IPS-NIHi7 (cell line): ENCODE data around the gene RANBP9.
A peak's percentile ranks its signal among the peaks of the same experiment; 100 is the strongest.

ENCODE experiments used
- DNase-seq: peaks from one replicate; pipeline ENCODE4 v3.0.0; 2012; ENCODE audit warnings: mixed read lengths; ENCODE audit errors: extremely low spot score

The RANBP9 gene

GRCh38 chr6:13711733-13712598 lies at the start of gene RANBP9:
RANBP9 (minus strand) TSS chr6:13711835; CDS start chr6:13711505, 330 bp downstream.
- DNase-seq = peak; percentile 92

- no peak for DNase-seq
Measured at GRCh38 chr6:13760307-13761304, 49.0 kb upstream of the RANBP9 start.

DNA sequence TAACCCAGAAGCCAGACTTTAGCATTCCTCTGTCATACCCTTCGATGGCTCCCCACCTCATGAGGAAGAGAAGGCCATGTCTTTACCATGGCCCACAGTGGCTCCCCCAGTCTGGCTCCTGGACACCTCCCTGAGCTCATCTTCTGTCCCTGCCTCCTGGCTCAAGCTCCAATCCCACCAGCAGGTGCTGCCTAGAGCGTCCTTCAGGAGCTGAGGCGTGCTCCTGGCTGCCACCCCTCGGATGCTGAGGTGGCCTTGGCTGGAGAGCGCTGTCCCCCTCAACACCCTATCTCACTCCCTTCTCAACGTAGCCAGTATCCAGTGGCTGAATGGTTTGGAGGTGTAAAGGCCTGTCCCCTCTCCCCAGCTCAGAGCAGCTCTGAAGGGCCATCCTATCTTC lies 47.4 kb upstream of the RANBP9 start:
- DNase-seq = no peak

- no peak for DNase-seq
Measured at GRCh38 chr6:13754644-13755043, 43.0 kb upstream of the RANBP9 start.

DNA sequence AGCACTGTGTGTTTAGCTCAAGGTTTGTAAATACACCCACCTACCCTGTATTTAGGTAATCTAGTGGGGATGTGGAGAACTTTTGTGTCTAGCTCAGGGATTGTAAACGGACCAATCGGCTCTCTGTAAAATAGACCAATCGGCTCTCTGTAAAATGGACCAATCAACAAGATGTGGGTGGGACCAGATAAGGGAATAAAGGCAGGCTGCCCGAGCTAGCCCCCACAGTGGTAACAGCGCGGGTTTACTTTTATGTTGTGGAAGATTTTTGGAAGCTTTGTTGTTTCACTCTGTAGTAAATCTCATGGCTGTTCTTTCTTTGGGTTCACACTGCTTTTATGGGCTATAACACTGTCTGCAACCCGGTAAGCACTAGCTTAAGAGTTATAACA lies 32.1 kb upstream of the RANBP9 start:
- DNase-seq = no peak

DNA sequence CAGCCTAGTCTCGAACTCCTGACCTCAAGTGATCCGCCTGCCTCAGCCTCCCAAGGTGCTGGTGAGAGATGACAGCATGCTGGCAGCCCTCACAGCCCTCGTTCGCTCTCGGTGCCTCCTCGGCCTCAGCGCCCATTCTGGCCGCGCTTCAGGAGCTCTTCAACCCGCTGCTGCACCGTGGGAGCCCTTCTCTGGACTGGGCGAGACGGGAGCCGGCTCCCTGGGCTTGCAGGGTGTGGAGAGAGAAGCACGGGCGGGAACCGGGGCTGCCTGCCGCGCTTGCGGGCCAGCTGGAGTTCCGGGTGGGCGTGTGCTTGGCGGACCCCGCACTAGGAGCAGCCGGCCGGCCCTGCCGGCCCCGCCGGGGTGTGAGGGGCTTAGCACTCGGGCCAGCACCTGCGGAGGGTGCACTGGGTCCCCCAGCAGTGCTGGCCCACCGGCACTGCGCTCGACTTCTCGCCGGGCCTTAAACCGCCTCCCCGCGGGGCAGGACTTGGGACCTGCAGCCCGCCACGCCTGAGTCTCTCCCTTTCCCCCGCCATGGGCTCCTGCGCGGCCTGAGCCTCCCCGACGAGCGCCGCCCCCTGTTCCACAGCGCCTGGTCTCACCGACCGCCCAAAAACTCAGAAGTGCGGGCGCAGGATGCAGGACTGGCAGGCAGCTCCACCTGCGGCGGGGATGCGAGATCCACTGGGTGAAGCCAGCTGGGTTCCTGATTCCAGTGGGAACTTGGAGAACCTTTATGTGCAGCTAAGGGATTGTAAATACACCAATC lies 31.5 kb upstream of the RANBP9 start:
- DNase-seq = no peak

DNA sequence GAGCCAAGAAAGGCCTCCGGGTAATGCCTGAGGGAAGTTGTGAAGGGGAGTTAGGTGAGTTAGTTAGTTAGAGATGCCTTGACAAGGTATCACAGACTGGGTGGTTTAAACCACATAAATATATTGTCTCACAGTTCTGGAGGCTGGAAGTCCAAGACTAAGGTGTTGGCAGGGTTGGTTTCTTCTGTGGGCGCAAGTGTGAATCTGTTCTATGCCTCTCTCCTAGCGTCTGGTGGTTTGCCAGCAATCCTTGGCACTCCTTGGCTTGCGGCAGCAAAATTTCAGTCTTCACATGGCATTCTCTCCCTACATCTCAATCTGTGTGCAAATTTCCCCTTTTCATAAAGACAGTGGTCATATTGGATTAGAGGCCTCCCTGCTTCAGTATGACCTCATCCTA lies 29.7 kb upstream of the RANBP9 start:
- DNase-seq = no peak

DNA sequence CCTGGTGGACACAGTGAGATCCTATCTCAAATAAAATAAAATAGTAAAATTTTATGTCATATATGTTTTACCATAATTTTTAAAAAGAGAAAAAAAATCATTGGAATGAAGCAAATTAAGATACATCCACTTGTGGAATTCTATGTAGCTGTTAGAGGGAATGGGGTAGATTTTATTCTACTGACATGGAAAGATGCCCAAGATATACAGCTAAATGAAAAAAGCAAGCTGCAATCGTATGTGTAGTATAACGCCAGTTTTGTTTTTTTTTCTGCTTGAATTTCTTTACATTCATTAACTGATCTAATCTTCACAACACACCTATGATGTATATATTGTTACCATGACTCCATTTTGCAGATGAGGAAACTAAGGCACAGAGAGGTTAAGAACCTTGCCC lies 23.4 kb upstream of the RANBP9 start:
- no peak for DNase-seq

GRCh38 chr6:13733178-13733887 lies 21.7 kb upstream of the RANBP9 start:
- no peak for DNase-seq

- no peak for DNase-seq
Measured at GRCh38 chr6:13730704-13731103, 19.1 kb upstream of the RANBP9 start.

GRCh38 chr6:13729891-13730290 lies 18.3 kb upstream of the RANBP9 start:
- DNase-seq = no peak

GRCh38 chr6:13725570-13725969 lies 13.9 kb upstream of the RANBP9 start:
- DNase-seq = no peak

DNA sequence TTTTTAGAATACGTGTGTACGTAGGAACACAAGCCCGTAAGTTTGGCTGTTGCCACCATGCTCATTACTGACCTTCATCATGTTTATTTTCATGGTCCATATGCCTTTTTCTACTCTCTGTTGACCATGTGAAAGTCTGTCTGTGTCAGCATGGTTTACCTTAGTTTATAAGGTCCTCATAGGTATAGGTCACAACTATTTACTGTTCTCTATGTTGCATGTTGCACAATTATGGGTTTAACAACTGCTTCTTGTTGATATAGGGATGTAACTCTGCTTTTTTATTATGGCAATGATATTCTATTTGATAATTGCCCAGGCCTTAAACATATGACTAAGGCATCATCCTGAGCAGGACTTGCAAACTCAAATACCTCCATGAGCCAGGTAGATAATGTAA lies 13.4 kb upstream of the RANBP9 start:
- DNase-seq = no peak

- DNase-seq = no peak
Measured at GRCh38 chr6:13724182-13724581, 12.5 kb upstream of the RANBP9 start.

- no peak for DNase-seq
Measured at GRCh38 chr6:13722880-13723279, 11.2 kb upstream of the RANBP9 start.

DNA sequence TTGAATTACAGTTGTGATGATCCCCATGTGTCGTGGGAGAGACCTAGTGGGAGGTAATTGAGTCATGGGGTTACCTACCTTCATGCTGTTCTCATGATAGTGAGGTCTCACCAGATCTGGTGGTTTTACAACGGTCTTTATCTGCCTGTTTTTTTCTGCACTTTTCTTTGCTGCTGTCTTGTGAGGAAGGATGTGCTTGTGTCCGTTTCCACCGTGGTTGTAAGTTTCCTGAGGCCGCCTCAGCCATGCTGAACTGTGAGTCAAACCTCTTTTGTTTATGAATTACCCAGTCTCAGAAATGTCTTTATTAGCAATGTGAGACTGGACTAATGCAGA lies 6.5 kb upstream of the RANBP9 start:
- DNase-seq = no peak

DNA sequence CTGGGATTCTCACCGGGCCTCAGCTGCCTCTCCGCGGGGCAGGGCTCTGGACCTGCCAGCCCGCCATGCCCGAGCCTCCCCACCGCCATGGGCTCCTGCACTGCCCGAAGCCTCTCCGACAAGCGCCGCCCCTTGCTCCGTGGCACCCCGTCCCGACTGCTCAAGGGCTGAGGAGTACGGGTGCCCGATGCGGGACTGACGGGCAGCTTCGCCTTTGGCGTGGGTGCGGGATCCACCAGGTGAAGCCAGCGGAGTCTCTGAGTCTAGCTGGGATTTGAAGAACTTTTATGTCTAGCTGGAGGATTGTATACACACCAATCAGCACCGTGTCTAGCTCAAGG lies 5.3 kb upstream of the RANBP9 start:
- DNase-seq = no peak

DNA sequence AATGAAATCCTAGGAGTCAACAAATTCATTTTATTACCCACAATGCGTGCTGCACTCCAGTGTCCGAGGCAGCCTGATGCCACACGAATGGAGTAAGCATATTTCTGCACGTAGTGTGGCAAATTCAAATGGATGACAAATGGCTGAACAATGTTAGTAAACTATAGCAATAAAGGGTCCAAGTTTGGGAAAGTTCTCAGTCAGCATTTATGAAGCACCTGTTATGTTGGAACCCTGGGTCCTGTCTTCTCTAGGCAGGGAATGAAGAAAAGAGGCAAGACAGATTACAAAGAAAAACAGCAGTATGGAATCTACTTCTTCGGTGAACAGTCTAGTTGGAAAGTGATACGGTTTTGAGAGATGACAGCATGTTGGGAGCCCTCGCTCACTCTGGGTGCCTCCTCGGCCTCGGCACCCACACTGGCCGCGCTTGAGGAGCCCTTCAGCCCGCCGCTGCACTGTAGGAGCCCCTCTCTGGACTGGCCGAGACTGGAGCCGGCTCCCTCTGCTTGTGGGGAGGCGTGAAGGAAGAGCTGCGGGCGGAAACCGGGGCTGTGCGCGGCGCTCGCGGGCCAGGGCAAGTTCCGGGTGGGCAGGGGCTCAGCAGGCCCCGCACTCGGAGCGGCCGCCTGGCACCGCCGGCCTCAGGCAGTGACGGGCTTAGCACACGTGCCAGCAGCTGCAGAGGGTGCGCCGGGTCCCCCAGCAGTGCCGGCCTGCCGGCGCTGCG lies 4.8 kb upstream of the RANBP9 start:
- DNase-seq = no peak

DNA sequence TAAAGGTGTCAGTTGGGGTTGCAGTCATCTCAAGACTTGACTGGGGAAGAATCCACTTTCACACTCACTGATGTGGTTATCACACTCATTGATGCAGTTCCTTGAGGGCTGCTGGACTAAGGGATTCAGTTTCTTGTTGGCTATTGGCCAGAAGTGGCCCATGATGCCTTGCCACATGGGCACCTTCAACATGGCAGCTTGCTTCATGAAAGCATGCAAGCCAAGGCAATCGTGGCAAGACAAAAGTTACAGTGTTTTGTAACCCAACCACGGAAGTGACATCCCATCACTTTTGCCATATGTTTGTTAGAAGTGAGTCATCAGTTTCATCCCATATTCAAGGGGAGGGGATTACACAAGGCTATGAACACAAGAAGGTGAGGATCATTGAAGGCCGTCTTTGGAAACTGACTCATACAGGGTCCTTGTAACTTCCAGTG lies 3.8 kb upstream of the RANBP9 start:
- no peak for DNase-seq

DNA sequence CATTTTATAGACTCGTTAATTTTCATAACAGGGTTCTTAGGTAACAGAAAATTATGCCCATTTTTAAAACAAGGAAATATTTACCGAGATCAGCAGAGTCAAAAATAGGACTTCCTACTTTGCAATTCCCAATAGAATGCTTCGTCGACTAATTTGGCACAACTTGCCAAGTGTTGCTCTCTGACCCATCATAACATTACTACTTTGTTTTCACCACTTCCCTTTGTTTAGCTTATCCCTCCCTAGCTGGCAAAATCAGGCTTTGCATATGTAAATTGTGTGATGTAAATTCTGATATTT lies 914 bp upstream of the RANBP9 start:
- no peak for DNase-seq

DNA sequence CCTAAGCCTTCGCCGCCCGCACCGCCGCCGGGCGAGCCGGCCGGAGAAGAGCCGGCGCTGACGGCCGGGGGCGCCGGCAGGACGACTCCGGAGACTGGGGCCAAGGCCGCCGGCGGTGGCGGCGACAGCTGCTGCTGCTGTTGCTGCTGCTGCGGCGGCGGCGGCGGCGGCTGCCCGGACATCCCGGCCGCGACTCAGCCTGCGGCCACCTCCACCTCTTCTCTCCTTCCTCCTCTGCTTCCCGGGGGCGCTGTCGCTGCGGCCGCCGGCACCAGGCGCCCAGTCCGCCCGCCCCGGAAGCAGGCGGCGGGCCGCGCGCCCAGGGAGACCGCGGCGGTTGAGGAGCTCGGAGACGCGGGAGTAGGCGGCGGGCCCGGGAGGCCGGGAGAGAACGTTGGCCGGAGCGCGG lies 307 bp downstream of the RANBP9 start:
- no peak for DNase-seq
